ENCODE data around the gene GLCE.
"Not testable (repeated sequence)": the region's sequence is repeated elsewhere in the genome, so short reads cannot be mapped to it uniquely, and the experiment has no call there.

GLCE gene

DNA sequence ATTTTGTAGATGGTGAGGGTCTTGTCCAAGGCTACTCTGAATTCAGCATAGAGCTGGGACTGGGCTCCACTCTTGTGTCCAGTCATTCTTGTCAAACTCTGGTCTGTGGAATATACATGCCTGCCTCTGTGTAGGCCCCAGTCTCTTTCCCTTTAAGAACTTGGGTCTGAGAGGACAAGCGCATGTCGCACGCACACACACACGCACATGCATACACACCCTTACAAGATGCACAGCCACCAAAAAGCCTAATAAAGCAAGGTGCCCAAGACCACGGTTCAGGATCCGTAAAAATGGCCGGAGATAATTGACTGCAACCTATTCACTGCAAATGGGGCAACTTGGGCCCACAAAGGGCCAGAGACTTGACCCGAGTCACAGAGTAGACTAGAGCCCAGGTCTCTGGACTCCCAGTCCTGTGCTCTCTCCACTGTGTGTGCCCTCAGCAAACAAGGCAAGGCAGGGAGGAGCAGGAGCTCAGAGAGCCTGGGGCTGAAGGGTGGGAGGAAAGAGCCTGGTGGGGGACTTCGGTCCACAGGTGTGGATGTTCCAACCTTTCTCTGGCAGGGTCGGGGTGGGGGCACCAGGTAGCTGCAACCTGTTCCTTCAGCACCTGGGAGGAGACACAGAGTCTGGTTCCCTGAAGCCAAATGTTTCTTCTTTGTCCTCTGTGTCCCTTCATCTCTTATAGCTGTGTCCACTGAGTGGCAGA, 137.4 kb downstream of the GLCE start:
- DNase-seq (ENCODE audit: low read depth in 1 of 2, low spot score in 1 of 2), result no peak

DNA sequence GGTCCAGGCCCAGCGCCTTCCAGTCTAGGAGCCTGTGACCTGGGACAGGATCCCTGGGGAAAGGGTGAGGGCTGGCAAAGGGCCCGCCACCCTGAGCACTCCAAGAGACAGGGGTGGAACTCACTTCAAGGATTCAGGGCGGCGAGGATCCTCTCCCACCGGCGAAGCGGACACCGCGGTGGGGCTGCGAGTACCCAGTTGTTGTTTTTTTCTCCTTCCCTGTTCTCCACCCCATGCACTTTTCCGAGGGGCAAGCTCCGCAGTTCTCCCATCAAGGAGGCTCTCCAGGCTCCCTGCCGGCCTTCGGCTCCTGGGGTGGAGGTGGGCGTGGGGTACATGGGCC, 137.9 kb downstream of the GLCE start:
- no peak for DNase-seq (ENCODE audit: low read depth in 1 of 2, low spot score in 1 of 2)

- no peak for DNase-seq (ENCODE audit: low read depth in 1 of 2, low spot score in 1 of 2)
Observed at GRCh38 chr15:69298697-69299441, 138.4 kb downstream of the GLCE start, which contains the start of gene PAQR5. Gene PAQR5 (plus strand): TSS chr15:69298912. CDS start chr15:69360081, 61,169 bp downstream.

DNA sequence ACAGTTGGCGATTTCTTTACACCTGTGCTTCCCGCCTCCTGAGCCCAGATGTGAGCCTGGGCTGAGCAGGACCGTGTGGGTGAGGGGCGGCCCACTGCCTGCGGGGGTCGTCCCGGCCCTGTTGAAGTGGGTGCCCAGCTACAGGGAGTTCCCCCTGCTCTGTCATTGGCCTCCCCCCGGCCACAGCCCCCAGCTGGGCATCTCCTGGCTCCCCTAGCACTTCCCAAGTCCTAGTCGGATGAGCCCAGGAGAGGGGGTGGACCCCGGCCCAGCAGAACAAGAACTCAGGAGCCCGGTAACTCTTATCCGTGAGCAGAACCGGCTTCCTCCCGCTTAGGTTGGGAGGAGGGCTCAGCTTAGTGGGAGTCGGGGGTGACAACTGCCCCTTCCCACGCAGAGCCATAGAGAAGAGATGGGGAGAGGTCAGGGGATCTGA, 139.0 kb downstream of the GLCE start:
- DNase-seq (ENCODE audit: low read depth in 1 of 2, low spot score in 1 of 2), result no peak

GRCh38 chr15:69299943-69300588, 139.6 kb downstream of the GLCE start:
- no peak for DNase-seq (ENCODE audit: low read depth in 1 of 2, low spot score in 1 of 2)

- DNase-seq (ENCODE audit: low read depth in 1 of 2, low spot score in 1 of 2), result not testable (repeated sequence)
Observed at GRCh38 chr15:69301101-69301500, 140.7 kb downstream of the GLCE start.

DNA sequence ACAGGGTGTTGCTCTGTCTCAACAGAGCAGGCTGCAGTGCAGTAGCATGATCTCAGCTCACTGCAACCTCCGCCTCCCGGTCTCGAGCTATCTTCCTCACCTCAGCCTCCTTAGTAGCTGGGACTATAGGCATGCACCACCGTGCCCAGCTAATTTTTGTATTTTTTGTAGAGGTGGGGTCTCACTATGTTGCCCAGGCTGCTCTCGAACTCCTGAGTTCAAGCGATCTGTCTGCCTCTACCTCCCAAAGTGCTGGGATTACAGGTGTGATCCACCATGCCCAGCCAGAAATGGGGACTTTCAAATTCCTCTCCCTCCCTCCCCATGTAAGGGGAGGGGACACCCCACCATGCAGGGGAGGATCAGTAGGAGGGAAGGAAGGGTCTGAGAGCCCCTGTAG, 141.7 kb downstream of the GLCE start:
- not testable (repeated sequence) for DNase-seq (ENCODE audit: low read depth in 1 of 2, low spot score in 1 of 2)

- DNase-seq (ENCODE audit: low read depth in 1 of 2, low spot score in 1 of 2), result no peak
Observed at GRCh38 chr15:69302929-69303328, 142.5 kb downstream of the GLCE start.

DNA sequence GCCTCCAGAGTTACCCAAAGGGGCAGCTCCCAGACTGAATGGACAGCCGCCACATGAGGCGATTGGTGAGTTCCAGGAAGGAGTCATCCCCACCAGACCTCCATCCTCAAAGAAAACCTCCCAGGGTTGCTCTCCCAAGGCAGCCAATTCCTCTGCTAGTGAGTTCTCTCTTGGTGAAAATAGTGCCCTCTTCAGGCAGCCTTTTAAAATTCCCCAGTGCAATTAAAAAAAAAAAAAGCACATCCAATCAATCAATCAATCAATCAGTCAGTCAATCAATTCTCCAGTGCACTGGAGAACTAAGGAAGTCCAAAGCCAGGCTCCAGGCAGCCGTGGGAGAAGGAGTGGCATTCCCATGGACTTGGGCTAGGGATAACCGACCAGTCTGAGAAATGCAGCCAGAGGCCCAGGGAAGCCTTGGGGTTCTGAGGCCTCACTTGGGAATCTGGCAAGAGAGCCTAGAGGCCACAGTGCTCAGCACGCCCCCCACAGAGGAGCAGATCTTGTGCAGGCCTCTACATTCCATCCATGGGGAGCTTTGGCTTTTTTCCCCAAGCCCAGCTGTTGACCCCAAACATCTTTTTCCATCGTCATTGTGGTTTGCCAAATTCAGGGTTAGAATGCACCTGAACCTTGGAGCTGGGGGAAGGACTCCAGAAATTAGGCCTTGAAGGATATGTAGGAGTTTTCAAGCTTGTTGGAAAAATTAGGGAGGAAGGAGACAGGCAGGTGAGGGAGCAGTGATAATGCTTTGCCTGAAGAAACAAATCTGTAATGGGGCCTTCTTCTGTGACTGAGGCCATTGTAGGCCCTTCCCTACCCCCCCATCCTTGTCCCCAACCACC, 143.1 kb downstream of the GLCE start:
- DNase-seq (ENCODE audit: low read depth in 1 of 2, low spot score in 1 of 2), result no peak

GRCh38 chr15:69304182-69304545, 143.7 kb downstream of the GLCE start:
- no peak for DNase-seq (ENCODE audit: low read depth in 1 of 2, low spot score in 1 of 2)

- no peak for DNase-seq (ENCODE audit: low read depth in 1 of 2, low spot score in 1 of 2)
Observed at GRCh38 chr15:69305204-69305931, 144.9 kb downstream of the GLCE start.

DNA sequence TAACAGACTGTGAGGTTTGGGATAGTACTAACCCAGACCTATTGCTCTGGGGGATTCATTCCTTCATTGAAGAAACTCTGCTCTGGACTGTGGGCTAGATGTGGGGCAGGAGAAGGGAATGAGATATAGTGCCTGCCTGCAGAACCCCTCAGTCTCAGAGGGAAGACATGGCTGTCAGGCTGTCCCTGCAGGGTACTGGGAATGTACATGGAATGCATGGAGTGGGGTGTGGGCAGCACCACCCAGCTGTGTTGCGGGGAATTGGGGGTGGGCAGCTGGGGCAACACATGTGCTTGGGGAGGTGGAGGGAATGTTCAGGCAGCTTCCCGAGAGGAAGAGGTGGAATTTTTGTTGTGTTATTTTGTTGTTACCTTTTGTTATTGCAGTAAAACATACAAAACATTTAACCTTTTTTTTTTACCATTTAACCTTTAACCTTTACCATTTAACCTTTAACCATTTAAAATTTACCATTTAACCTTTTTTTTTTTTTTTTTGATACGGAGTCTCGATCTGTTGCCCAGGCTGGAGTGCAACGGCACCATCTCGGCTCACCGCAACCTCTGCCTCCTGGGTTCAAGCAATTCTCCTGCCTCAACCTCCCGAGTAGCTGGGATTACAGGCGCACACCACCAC, 145.6 kb downstream of the GLCE start:
- DNase-seq (ENCODE audit: low read depth in 1 of 2, low spot score in 1 of 2), result no peak

DNA sequence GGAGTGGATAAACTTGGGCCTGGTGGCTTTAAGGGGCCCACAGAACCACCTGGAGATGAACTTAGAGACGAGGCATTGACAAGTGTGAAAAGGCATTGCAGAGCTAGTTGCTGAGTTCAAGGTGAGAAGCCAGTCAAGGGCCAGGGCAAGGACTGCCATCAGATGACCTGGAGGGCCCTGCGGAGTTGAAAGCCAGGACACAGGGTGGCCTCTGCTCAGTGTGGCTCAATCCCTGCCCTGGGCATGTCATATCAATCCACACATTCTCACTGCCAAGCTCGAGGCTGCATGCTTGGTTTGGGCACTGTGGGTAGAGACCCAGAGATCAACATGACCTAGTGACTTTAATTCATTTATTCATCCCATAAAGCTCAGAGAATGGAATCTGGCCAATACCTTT, 147.5 kb downstream of the GLCE start:
- DNase-seq (ENCODE audit: low read depth in 1 of 2, low spot score in 1 of 2), result no peak

DNA sequence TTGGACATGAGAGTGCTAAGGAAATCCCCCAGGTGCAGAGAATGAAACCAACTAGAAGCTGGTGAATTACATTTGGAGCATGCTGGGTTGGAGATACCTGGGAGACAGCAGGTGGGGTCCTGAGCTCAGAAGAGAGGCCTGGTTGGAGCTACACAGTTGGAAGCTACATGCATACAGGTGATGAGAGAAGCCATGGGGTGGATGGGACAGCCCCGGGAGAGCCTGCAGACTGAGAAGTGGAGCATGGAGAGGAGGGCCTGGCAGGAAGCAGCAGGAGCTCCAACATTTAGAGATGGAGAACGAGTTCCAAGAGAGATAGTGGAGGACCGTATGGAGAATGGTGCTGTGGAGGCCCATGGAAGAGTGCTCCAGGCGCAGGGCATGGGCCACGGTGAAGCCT, 148.5 kb downstream of the GLCE start:
- no peak for DNase-seq (ENCODE audit: low read depth in 1 of 2, low spot score in 1 of 2)

GRCh38 chr15:69311319-69311721, 150.9 kb downstream of the GLCE start:
- DNase-seq (ENCODE audit: low read depth in 1 of 2, low spot score in 1 of 2), result no peak

DNA sequence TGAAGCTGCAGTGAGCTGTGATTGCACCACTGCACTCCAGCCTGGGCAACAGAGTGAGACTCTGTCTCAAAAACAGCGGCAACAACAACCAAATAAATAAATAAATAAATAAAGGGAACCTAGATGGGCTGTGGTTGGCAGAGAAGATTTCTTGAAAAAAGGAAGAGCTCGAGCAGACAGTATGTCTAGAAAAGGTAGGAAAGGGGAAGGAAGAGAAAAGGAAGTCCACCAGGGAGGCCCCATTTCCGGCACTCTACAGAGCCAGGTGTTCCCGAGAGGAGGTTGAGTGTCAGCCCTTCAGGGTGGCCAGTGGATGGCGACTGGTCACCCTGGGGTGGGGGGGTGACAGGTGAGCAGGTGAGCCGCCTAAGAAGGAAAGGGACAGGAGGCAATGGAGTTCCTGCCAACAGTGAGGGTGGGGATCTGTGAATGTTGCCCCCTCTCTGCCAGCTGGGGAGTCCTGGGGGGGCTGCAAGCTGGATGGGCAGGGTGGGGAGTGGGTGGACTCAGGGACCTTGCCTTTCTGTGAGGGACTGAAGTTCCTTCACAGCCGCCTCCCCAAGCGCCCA, 153.1 kb downstream of the GLCE start:
- DNase-seq (ENCODE audit: low read depth in 1 of 2, low spot score in 1 of 2), result no peak

DNA sequence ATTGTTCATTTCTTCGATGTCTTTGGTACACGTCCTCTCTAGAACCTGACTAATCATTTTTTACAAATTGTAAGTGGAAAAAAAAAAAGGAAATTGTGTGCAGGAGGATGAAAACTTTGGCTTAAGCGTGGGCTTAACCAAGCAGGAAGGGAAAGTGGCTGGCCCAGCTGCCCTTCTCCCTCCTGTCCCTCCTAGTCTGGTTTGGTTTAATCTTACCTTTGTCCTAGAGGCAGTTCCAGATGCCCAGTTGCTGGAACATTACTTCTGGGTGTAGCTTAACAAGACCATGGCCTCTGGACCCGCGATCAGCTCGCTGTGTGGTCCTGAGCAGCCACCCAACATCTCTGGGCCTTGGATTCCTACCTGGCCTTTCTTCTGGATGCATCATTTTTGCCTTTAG, 153.7 kb downstream of the GLCE start:
- no peak for DNase-seq (ENCODE audit: low read depth in 1 of 2, low spot score in 1 of 2)

DNA sequence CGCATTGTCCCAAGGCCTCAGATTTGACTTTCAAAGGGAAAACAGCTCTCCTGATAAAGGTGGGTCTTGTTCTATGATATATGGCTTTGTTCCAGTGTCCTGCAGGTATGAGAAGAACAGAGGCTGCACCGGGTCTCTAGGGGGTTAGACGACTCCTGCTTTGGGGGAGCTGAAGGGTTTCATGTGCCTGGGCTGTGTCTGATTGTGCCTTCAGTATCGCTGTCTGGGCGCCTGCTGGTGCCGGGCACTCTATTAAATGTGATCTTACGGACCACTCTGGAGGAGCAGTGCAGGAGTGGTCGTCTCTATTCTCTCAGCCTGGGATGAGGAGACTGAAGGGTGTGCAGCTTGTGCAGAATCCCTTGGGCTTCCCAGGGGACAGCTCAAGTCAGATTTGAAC, 154.3 kb downstream of the GLCE start:
- no peak for DNase-seq (ENCODE audit: low read depth in 1 of 2, low spot score in 1 of 2)

- DNase-seq (ENCODE audit: low read depth in 1 of 2, low spot score in 1 of 2), result no peak
Observed at GRCh38 chr15:69315402-69316110, 155.1 kb downstream of the GLCE start.

All from stimulated activated CD4-positive, alpha-beta T cell treated with anti-CD3 and anti-CD28 coated beads, Interleukin-15, amount 100 ng/mL, for 1 hour (primary cell).